Putamen (tissue), 1 donor: ENCODE measurements around the gene PTPRM.
"Not testable (repeated sequence)": the region's sequence is repeated elsewhere in the genome, so short reads cannot be mapped to it uniquely, and the experiment has no call there.

Experiments used
- DNase-seq: peaks from one replicate; pipeline ENCODE4 v3.0.0-alpha.2; 2016; ENCODE audit warnings: low spot score

PTPRM gene

DNA sequence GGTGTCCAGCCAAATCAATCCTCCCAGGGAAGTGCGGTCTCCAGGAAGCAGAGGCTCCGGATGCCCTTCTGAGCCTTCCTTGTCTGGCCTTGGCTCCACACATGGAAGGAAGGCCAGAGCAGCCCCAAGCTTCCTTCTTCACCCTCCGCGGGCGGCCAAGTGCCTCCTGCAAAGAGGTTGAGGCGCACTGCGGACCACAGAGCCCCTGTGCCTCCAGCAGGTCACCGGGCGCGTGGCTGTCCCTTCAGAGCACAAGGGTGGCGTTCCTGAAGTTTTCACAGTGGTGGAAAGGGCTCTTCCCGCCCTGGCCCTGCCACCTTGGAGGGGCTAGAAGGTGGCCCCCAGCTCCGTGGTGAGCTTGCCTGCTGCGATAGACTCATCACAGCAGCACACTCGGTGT lies 866.2 kb downstream of the PTPRM start:
- no peak for DNase-seq

DNA sequence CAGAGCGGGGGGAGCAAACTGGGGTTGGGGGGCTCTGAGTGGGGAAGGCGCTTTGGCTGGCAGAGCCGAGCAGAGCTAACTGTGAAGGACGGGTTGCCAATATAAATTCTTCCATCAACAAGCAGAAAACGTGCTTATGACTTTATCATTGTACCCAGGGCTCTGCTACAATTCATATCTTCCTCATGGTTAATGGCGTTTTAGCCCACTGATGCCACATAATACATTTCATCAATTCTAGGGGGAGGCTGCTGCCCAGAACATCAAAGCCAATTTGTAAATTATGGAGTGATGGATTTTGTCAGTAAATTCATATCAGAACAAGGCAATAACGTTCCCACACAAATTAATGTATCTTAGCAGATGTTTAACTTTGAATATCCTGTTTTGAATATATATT lies 866.7 kb downstream of the PTPRM start:
- DNase-seq: no peak

- DNase-seq: no peak
Observed at GRCh38 chr18:8435376-8435775, 868.3 kb downstream of the PTPRM start.

DNA sequence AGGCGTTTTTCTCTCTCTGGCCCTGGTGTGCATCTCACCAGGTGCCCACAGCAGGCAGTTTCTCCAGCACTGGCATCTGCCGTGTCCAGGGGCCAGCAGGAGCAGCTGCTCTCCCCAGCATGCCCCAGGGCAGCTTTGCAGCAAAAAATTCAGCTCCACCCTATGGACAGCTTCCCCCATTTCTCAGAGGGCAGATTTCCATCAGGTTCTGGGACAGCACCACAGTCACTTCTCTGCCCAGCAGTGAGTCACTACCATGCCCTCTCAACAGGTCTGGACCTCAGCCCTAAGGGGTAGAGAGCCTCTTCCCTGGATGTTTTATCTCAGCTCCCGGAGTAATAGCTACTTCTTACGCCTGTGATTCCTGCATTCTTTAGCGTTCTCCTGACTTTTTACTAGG lies 871.9 kb downstream of the PTPRM start:
- DNase-seq: no peak

DNA sequence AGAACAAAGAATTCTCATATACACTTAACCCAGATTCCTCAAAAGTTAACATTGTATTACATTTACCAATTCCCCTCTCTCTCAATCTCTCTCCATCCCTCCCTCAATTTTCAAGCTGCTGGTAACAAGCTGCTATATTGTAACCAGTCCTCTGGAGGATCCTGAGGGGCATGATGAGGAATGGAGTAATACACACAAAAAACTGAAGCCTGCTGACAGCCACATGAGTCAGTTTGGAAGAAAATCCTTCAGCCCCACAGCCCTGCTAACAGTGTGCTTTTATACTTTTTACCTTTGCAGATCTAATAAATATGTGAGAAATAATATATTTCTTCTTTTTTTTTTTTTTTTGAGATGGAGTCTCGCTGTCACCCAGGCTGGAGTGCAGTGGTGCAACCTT lies 876.4 kb downstream of the PTPRM start:
- no peak for DNase-seq

- DNase-seq: not testable (repeated sequence)
Observed at GRCh38 chr18:8446936-8447335, 879.8 kb downstream of the PTPRM start.

GRCh38 chr18:8448130-8448529 lies 881.0 kb downstream of the PTPRM start:
- DNase-seq: no peak

DNA sequence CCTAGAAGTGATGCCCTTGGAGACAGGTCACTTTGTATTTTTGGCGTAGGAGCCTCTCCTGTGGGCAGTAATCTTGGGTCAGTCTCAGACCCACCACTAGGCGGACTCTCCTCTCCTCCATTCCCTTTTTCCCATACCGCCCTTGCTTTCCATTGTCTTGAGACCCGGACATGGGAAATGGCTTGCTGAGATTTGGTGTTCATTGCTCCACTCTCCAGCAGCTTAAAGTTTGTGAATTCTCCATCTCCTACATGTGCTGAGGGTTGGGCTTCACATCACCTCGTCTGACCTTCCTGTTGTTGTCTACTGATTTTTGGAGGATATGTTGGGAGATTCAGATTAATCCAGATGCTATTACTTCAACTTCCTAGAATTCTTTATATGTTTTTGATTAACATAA lies 882.9 kb downstream of the PTPRM start:
- DNase-seq: no peak

DNA sequence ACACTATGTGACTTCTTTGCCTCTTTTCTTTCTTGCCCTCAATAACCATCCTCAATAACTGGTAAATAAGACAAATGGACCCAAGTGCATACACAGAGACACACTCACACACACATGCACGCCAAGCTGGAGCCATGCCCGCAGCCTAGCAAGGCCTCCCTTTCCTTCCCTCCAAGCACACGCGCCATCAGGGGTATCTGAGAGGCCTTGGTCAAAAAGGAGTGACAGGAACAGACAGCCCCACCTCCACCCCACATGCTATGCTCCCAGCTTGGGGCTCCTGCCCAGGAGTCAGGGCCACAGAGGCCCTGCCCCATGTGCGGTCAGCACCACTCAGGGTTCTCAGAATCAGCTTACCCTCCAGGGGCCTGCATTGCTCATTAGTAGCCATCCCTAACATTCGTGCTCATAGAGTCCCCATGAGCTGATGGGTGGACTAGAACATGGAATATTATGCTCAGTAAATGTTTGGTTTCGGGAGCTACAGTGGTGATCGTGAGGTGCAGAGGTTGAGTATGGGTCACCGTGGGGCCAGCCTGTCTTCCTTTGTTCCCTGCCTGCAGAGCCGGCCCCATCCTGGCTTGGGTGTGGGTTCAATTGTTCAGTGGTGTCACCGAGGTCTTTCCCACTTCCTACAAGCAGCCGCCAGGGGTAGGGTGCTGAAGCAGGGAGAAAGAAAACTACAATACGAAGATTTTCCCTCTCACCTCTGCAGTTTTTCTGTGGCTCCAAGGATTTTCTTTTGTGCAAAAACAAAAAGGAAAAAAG lies 884.0 kb downstream of the PTPRM start:
- no peak for DNase-seq

DNA sequence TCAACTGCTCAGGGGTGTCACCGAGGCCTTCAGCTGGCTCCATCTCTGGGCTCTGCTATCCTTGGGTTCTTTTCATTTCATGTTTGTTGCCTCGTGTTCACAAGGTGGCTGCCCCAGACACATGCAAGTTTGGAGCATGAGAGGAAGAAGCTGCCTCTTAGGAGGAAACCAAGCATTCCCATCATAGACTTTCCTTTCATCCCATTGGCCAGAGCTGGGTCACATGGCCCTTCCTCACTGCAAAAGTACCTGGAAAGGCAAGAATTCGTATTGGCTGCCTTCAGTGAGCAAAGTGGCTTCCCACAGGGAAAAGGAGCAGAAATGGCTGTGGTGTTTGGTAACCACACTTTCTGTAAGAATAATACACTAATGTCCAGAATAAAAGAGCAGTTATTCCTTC lies 886.4 kb downstream of the PTPRM start:
- DNase-seq: no peak

DNA sequence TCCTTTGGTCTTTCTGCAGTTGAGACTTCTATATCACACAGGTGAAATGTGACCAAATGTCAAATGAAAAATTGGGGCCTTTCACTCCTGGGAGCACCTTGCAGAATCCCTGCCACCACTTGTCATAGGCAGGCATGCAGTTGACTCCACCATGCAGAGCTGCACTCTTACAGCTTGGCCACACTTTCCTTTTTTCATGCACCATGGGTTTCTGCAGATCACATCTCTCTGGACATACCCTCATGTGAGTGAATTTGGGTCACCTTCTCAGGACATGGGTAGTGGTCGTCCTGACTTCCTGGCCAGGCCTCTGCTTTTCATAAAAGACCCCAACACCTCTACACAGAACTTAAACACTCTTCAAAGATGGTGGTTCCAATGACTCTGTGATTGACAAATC lies 887.0 kb downstream of the PTPRM start:
- DNase-seq: no peak

GRCh38 chr18:8455661-8456614 lies 888.8 kb downstream of the PTPRM start:
- no peak for DNase-seq
